Neural progenitor cell (in vitro differentiated cells): Measurements from ENCODE around the gene RNF212. TPM values are rescaled to one million over a fixed set of nuclear protein-coding genes. Genes with fewer than 3 reads are reported as not detected.

ENCODE experiments used
- DNase-seq: peaks from one replicate; pipeline ENCODE4 v3.0.0-alpha.2; 2016; ENCODE audit warnings: low spot score
- H2AFZ ChIP-seq: fragments of 200-600 bp; sonication (generic); replicated peaks from 2 replicates; pipeline ENCODE4 v1.6.1; 2016; ENCODE audit warnings: antibody characterized with exemption
- H3F3A ChIP-seq: fragments of 200-600 bp; sonication (generic); 2 replicates; pipeline ENCODE4 v1.6.1; 2016; ENCODE audit warnings: antibody characterized with exemption, low read depth
- H3K27ac ChIP-seq: fragments of 200-600 bp; sonication (generic); 2 replicates; pipeline ENCODE4 v1.5.1; 2016; ENCODE audit warnings: mild to moderate bottlenecking
- H3K27me3 ChIP-seq: fragments of 200-600 bp; sonication (generic); 2 replicates; pipeline ENCODE4 v1.6.1; 2016; ENCODE audit warnings: mild to moderate bottlenecking, moderate library complexity
- H3K36me3 ChIP-seq: fragments of 200-600 bp; sonication (generic); 2 replicates; pipeline ENCODE4 v1.5.1; 2016
- H3K4me1 ChIP-seq: fragments of 200-600 bp; sonication (generic); 2 replicates; pipeline ENCODE4 v1.6.1; 2016; ENCODE audit warnings: mixed run types
- H3K4me2 ChIP-seq: fragments of 200-600 bp; sonication (generic); 2 replicates; pipeline ENCODE4 v1.6.1; 2016
- H3K4me3 ChIP-seq: fragments of 200-600 bp; sonication (generic); 2 replicates; pipeline ENCODE4 v1.5.1; 2016
- H3K79me2 ChIP-seq: fragments of 200-600 bp; sonication (generic); 2 replicates; pipeline ENCODE4 v1.6.1; 2016; ENCODE audit warnings: low read depth
- H3K9ac ChIP-seq: fragments of 200-600 bp; sonication (generic); 2 replicates; pipeline ENCODE4 v1.6.1; 2016
- H3K9me3 ChIP-seq: fragments of 200-600 bp; sonication (generic); 2 replicates; pipeline ENCODE4 v1.5.1; 2016; ENCODE audit warnings: low read depth
- H4K20me1 ChIP-seq: fragments of 200-600 bp; sonication (generic); 2 replicates; pipeline ENCODE4 v1.6.1; 2016; ENCODE audit warnings: low read depth
- H3K27ac Mint-ChIP-seq: 3 replicates; pipeline ENCODE4 v1.8.0; 2021; ENCODE audit warnings: mixed read lengths
- H3K27me3 Mint-ChIP-seq: 2 replicates; pipeline ENCODE4 v1.8.0; 2022; ENCODE audit warnings: low read depth, mild to moderate bottlenecking, inconsistent platforms, moderate library complexity, mixed read lengths; ENCODE audit not compliant: insufficient read depth
- H3K36me3 Mint-ChIP-seq: 3 replicates; pipeline ENCODE4 v1.8.0; 2021; ENCODE audit warnings: mixed read lengths
- H3K4me1 Mint-ChIP-seq: 3 replicates; pipeline ENCODE4 v1.8.0; 2021; ENCODE audit warnings: mixed read lengths
- H3K4me3 Mint-ChIP-seq: 3 replicates; pipeline ENCODE4 v1.8.0; 2021; ENCODE audit warnings: mild to moderate bottlenecking, moderate library complexity, mixed read lengths
- H3K9me3 Mint-ChIP-seq: 3 replicates; pipeline ENCODE4 v1.8.0; 2020; ENCODE audit warnings: mixed read lengths
- CTCF ChIP-seq: fragments of 200-600 bp; sonication (generic); IDR thresholded peaks from 2 replicates; pipeline ENCODE4 v1.5.1; 2017; ENCODE audit warnings: antibody characterized with exemption, mild to moderate bottlenecking
- EZH2 ChIP-seq: fragments of 200-600 bp; sonication (generic); IDR thresholded peaks from 2 replicates; pipeline ENCODE4 v1.6.1; 2017; ENCODE audit warnings: antibody characterized with exemption, mild to moderate bottlenecking, moderate library complexity
- EZH2phosphoT487 ChIP-seq: fragments of 200-600 bp; sonication (generic); IDR thresholded peaks from 2 replicates; pipeline ENCODE4 v1.6.1; 2017; ENCODE audit warnings: antibody characterized with exemption
- small RNA-seq: library from RNA; depleted of rRNA; stranded (forward); fragments of <200 nt; gene quantifications from one replicate; pipeline ENCODE3, GENCODE V24; 2015
- total RNA-seq: library from RNA; depleted of rRNA; stranded (reverse); fragments of >200 nt; gene quantifications from 2 replicates; pipeline ENCODE4 v1.2.3, GENCODE V29; 2015; ENCODE audit warnings: low replicate concordance

Gene RNF212
- total RNA-seq, 1 donor from 2014 or later, result 3.4 TPM

- Mint-ChIP-seq H3K9me3 (peaks cover 3% of the 10 kb centered on the region), H3K4me1 (peaks cover 11% of the 10 kb centered on the region)
These were observed 90.2 kb downstream of the RNF212 start for GRCh38 chr4:1023075-1023640.

GRCh38 chr4:1022739-1023066, 90.7 kb downstream of the RNF212 start:
- H3K36me3 Mint-ChIP-seq, result peaks cover 5% of the 10 kb centered on the region
- H3K79me2 ChIP-seq, result peaks cover 11% of the 10 kb centered on the region
- no peak overlapping the region for H3K4me3 ChIP-seq
- no peak overlapping the region for H3K4me2 ChIP-seq
- H3K27ac Mint-ChIP-seq, result no peak overlapping the region
- peaks cover 15% of the 10 kb centered on the region for H3K4me1 Mint-ChIP-seq
- H4K20me1 ChIP-seq, result peaks cover 36% of the 10 kb centered on the region
- no peaks in the 10 kb centered on the region for H3K36me3 ChIP-seq
- H3K27me3 Mint-ChIP-seq, result peaks cover 7% of the 10 kb centered on the region
- H3F3A ChIP-seq, result peaks cover 5% of the 10 kb centered on the region
- H3K4me1 ChIP-seq, result peaks cover 32% of the 10 kb centered on the region
- peaks cover 3% of the 10 kb centered on the region for H3K9me3 Mint-ChIP-seq
- H3K4me3 Mint-ChIP-seq, result no peak overlapping the region
- H3K27ac ChIP-seq, result no peak overlapping the region
- no peak overlapping the region for H2AFZ ChIP-seq
- H3K9me3 ChIP-seq, result no peaks in the 10 kb centered on the region
- H3K27me3 ChIP-seq, result no peaks in the 10 kb centered on the region
- no peak overlapping the region for H3K9ac ChIP-seq
- DNase-seq, result no peak
- TF ChIP-seq EZH2phosphoT487 (no peak), EZH2 (no peak), CTCF (no peak)

More at GRCh38 chr4:1023075-1023640, 90.2 kb downstream of the RNF212 start:
- no peak overlapping the region for H3K27ac Mint-ChIP-seq
- H2AFZ ChIP-seq, result no peak overlapping the region
- no peak overlapping the region for H3K4me3 ChIP-seq
- H3K27me3 ChIP-seq, result no peaks in the 10 kb centered on the region
- H3K4me1 ChIP-seq, result peaks cover 32% of the 10 kb centered on the region
- H3K36me3 Mint-ChIP-seq, result peaks cover 5% of the 10 kb centered on the region
- no peak for DNase-seq
- H3F3A ChIP-seq, result peaks cover 5% of the 10 kb centered on the region
- peaks cover 5% of the 10 kb centered on the region for H3K27me3 Mint-ChIP-seq
- H3K9me3 ChIP-seq, result no peaks in the 10 kb centered on the region
- no peaks in the 10 kb centered on the region for H3K36me3 ChIP-seq
- H3K79me2 ChIP-seq, result peaks cover 10% of the 10 kb centered on the region
- H3K4me3 Mint-ChIP-seq, result no peak overlapping the region
- no peak overlapping the region for H3K9ac ChIP-seq
- H4K20me1 ChIP-seq, result peaks cover 32% of the 10 kb centered on the region
- H3K27ac ChIP-seq, result no peak overlapping the region
- TF ChIP-seq EZH2phosphoT487, result no peak
- no peak for TF ChIP-seq EZH2
- no peak for TF ChIP-seq CTCF
- no peak overlapping the region for H3K4me2 ChIP-seq

DNA sequence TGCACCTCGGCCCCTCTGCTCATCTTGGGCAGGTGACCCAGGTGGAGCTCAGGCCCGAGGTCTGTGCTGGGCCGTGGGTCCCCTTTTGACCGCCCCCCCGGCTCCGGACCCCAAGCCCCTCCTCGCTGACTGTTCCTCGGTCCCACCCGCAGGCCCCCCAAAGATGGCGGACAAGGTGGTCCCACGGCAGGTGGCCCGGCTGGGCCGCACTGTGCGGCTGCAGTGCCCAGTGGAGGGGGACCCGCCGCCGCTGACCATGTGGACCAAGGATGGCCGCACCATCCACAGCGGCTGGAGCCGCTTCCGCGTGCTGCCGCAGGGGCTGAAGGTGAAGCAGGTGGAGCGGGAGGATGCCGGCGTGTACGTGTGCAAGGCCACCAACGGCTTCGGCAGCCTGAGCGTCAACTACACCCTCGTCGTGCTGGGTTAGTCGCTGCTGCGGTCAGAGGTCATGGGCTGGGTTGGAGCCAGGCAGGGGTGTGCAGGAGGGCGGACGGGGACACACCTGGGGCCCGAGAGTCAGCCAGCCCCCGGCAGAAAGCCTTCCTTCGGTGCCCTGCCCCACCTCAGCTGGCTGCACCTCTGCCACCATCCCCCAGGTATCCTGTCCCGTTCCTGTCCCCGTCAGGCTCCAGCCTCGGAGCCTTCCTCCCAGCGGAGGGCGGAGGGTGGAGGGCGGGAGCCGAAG, 91.2 kb downstream of the RNF212 start:
- Mint-ChIP-seq H3K9me3 (peaks cover 3% of the 10 kb centered on the region), H3K36me3 (peaks cover 5% of the 10 kb centered on the region), H3K27me3 (peaks cover 5% of the 10 kb centered on the region), H3K4me1 (peaks cover 15% of the 10 kb centered on the region), H3K27ac (no peak overlapping the region), H3K4me3 (no peak overlapping the region)
- Histone ChIP-seq H3K4me2 (no peak overlapping the region), H3K79me2 (peaks cover 11% of the 10 kb centered on the region), H2AFZ (no peak overlapping the region), H3K36me3 (no peaks in the 10 kb centered on the region), H3K4me1 (peaks cover 28% of the 10 kb centered on the region), H3K27me3 (no peaks in the 10 kb centered on the region), H4K20me1 (peaks cover 37% of the 10 kb centered on the region), H3K4me3 (no peak overlapping the region), H3K9me3 (no peaks in the 10 kb centered on the region), H3K27ac (no peak overlapping the region), H3F3A (peaks cover 5% of the 10 kb centered on the region), H3K9ac (no peak overlapping the region)
- TF ChIP-seq EZH2phosphoT487 (no peak), EZH2 (no peak), CTCF (no peak)
- no peak for DNase-seq

Small RNA genes lying within 50 kb of the gene (small RNA-seq; reads per million reads assigned to genes)
- gene RF00554, result not detected

Other genes with a start within 250 kb of the RNF212 start
- gene GAK, start 181.2 kb downstream of the RNF212 start, total RNA-seq, result 27.6 and 75.9 TPM in 2 replicates
- gene TMEM175, start 181.1 kb downstream of the RNF212 start, total RNA-seq, result 4.4 and 10.1 TPM in 2 replicates
- 5.1 and 16.0 TPM in 2 replicates for gene DGKQ, start 140.0 kb downstream of the RNF212 start, total RNA-seq
- 0.47 and 10.7 TPM in 2 replicates for gene IDUA, start 126.5 kb downstream of the RNF212 start, total RNA-seq
- 0.19 TPM in 1 of 2 replicates, not detected in the other for gene SLC26A1, start 120.2 kb downstream of the RNF212 start, total RNA-seq
- gene FGFRL1, start 101.9 kb downstream of the RNF212 start, total RNA-seq, result 9.6 and 27.4 TPM in 2 replicates
- gene SPON2, start 59.0 kb upstream of the RNF212 start, total RNA-seq, result 2.1 and 9.0 TPM in 2 replicates
- gene CTBP1, start 135.6 kb upstream of the RNF212 start, total RNA-seq, result 171 and 243 TPM in 2 replicates
- 38.2 and 68.6 TPM in 2 replicates for gene MAEA, start 176.3 kb upstream of the RNF212 start, total RNA-seq
- 10.9 and 19.2 TPM in 2 replicates for gene UVSSA, start 233.6 kb upstream of the RNF212 start, total RNA-seq